Urinary bladder (tissue), 4 donors: ENCODE measurements around the gene PTAFR. TPM values are rescaled to one million over a fixed set of nuclear protein-coding genes. Genes with fewer than 3 reads are reported as not detected.

Experiments used
- DNase-seq: peaks from one replicate; pipeline ENCODE4 v3.0.0-alpha.2; 2015; ENCODE audit errors: extremely low spot score
- H3K27ac ChIP-seq: one replicate; pipeline ENCODE4 v1.5.1; 2013; ENCODE audit warnings: low read depth, mild to moderate bottlenecking, moderate library complexity
- H3K36me3 ChIP-seq: one replicate; pipeline ENCODE4 v1.6.1; 2013; ENCODE audit warnings: mild to moderate bottlenecking, moderate library complexity; ENCODE audit not compliant: insufficient read depth
- H3K4me1 ChIP-seq: one replicate; pipeline ENCODE4 v1.6.1; 2013; ENCODE audit warnings: mild to moderate bottlenecking, moderate library complexity; ENCODE audit not compliant: insufficient read depth
- H3K4me3 ChIP-seq: one replicate; pipeline ENCODE4 v1.5.1; 2013; ENCODE audit warnings: low read depth, low read length
- WGBS: extraction: QIAGEN DNeasy Blood & Tissue Kit; methylation state at CpG from one replicate; pipeline ENCODE4 v1.1.7; 2013; 5-methylcytosine and 5-hydroxymethylcytosine counted together
- polyA plus RNA-seq: library from polyadenylated mRNA; stranded (reverse); fragments of 200-250 nt; gene quantifications from one replicate; pipeline ENCODE4 v1.2.3, GENCODE V29; 2013
- small RNA-seq: library from RNA; depleted of rRNA; stranded (forward); fragments of <200 nt; gene quantifications from one replicate; pipeline ENCODE3, GENCODE V24; 2014
- total RNA-seq: library from RNA; depleted of rRNA; stranded (reverse); fragments of >200 nt; gene quantifications from one replicate; pipeline ENCODE4 v1.2.3, GENCODE V29; 2014
- donor health status: healthy with polysubstance abuse.
- donor health status: healthy.

PTAFR gene
- total and polyA plus RNA-seq, 2 donors: 3.0 to 5.3 TPM

DNA sequence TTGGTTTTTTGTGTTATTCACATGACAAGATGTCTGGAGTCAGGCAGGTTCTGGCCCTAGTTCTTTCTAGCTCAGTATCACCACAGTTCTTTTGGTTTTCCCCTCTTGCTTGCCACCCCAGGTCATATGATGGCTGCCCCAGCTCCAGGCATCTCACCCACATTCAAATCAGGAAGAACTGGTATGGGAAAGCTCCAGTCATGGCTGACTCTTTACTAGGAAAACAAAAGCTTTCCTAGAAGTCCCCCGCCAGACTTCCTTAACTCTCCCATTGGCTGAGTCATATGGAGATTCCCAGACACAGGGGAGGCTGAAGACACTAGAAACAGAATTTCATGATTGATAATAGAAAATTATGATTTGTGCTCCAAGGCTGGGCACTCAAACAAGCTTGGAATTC lies 65.9 kb downstream of the PTAFR start:
- Histone ChIP-seq H3K27ac (no peak overlapping the region), H3K4me1 (no peaks in the 10 kb centered on the region), H3K36me3 (no peaks in the 10 kb centered on the region), H3K4me3 (no peak overlapping the region)
- no peak for DNase-seq
- 74% methylated on average over 1 of the region's 1 CpG for WGBS

DNA sequence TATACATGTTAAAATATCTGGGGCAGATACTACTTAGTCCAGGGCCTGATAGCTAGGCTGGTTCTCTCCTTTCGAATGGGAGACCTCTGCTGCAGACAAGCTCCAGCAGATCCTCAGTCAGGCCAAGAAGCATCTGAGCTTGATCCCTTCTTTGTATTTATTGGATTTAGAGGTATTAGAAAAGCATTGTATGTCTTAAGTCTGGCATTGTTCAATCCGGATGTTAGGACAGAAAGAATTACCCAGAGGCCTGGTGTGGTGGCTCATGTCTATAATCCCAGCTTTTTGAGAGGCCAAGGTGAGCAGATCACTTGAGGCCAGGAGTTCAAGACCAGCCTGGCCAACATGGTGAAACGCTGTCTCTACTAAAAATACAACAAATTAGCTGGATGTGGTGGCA lies 66.9 kb downstream of the PTAFR start:
- no peak for DNase-seq
- no peak overlapping the region for H3K27ac ChIP-seq
- WGBS: 84% methylated on average over 3 of the region's 3 CpGs

GRCh38 chr1:28108001-28108400 lies 68.5 kb downstream of the PTAFR start:
- H3K27ac ChIP-seq: no peak overlapping the region
- 83% methylated on average over 2 of the region's 2 CpGs for WGBS
- no peak overlapping the region for H3K4me3 ChIP-seq
- no peaks in the 10 kb centered on the region for H3K36me3 ChIP-seq
- no peaks in the 10 kb centered on the region for H3K4me1 ChIP-seq
- DNase-seq: no peak

More for the DNA sequence above, 66.9 kb downstream of the PTAFR start:
- H3K4me3 ChIP-seq: no peak overlapping the region
- H3K36me3 ChIP-seq: no peaks in the 10 kb centered on the region
- no peaks in the 10 kb centered on the region for H3K4me1 ChIP-seq

- no peak for DNase-seq
Observed at GRCh38 chr1:28104866-28105467, 71.5 kb downstream of the PTAFR start.

DNA sequence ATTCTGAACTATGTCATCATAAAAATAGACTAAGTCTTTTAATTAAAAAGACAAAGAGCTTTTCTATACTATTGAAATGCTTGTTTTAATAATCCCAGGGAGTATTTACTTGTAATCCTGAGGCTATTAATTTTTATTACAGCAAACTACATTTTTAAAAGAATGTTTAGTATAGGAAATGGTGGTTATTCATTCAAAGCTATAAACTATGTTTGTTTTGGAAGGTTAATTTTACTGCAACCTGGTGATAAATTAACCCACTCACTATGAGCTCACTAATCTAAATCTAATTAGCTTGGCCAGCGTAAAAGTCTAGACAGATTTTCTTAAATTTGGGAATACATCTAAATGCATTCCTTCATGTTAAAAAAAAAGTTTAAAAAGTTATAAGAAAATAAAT lies 74.3 kb downstream of the PTAFR start:
- no peak overlapping the region for H3K4me3 ChIP-seq
- no peak overlapping the region for H3K27ac ChIP-seq
- DNase-seq: no peak
- no peaks in the 10 kb centered on the region for H3K36me3 ChIP-seq
- WGBS: 98% methylated on average over 1 of the region's 1 CpG
- H3K4me1 ChIP-seq: no peaks in the 10 kb centered on the region

More at GRCh38 chr1:28104866-28105467, 71.5 kb downstream of the PTAFR start:
- no peak overlapping the region for H3K27ac ChIP-seq
- 26% methylated on average over 11 of the region's 11 CpGs for WGBS
- no peaks in the 10 kb centered on the region for H3K36me3 ChIP-seq
- H3K4me3 ChIP-seq: peak overlapping the region; percentile 12
- H3K4me1 ChIP-seq: no peaks in the 10 kb centered on the region

DNA sequence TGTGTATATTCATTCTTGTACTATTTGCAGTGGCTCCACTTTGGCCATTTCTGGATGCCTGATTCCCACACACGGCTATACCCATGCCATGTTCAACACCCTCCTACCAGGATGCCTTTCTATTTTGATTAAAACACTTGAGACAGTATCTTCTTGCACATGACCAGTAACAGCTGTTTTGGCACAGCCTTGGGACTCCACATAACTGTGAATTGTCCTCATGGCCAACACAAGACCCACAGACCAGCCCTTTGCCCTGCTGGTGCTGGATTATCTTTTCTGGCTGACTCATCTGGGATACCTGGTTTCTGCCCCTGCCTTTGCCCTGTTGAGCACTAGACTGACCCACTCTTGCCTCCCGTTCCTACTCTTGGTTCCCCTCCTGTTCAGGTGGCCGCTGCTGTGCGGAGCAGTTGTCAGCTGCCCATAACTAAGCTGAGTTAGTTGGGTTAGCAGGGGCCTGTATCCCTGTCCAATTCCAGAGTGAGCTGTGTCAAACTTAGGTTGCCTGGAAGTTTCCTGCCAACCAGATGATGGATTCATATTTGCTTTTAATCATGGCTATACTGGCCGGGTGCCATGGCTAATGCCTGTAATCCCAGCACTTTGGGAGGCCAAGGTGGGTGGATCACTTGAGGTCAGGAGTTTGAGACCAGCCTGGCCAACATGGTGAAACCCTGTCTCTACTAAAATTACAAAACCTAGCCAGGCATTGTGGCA lies 77.3 kb downstream of the PTAFR start:
- DNase-seq: no peak
- H3K27ac ChIP-seq: no peak overlapping the region
- no peaks in the 10 kb centered on the region for H3K4me1 ChIP-seq
- no peak overlapping the region for H3K4me3 ChIP-seq
- 86% methylated on average over 5 of the region's 5 CpGs for WGBS
- H3K36me3 ChIP-seq: no peaks in the 10 kb centered on the region

Small RNA genes lying within 50 kb of the gene (small RNA-seq; reads per million reads assigned to genes)
- gene RNU6-176P: not detected

Other genes starting within 250 kb of the PTAFR start
- gene SMPDL3B, start 241.7 kb downstream of the PTAFR start, total RNA-seq: 0.42 TPM
- 0.49 TPM for gene SMPDL3B, start 241.7 kb downstream of the PTAFR start, polyA plus RNA-seq
- 3.2 TPM for gene XKR8, start 216.7 kb downstream of the PTAFR start, total RNA-seq
- 9.0 TPM for gene XKR8, start 216.7 kb downstream of the PTAFR start, polyA plus RNA-seq
- 16.0 TPM for gene EYA3, start 88.1 kb downstream of the PTAFR start, total RNA-seq
- 5.9 TPM for gene EYA3, start 88.1 kb downstream of the PTAFR start, polyA plus RNA-seq
- 42.2 TPM for gene DNAJC8, start 56.3 kb upstream of the PTAFR start, total RNA-seq
- 105 TPM for gene DNAJC8, start 56.3 kb upstream of the PTAFR start, polyA plus RNA-seq
- 44.6 TPM for gene ATP5IF1, start 59.4 kb upstream of the PTAFR start, total RNA-seq
- gene ATP5IF1, start 59.4 kb upstream of the PTAFR start, polyA plus RNA-seq: 239 TPM
- gene SESN2, start 82.8 kb upstream of the PTAFR start, total RNA-seq: 3.1 TPM
- 9.9 TPM for gene SESN2, start 82.8 kb upstream of the PTAFR start, polyA plus RNA-seq
- 12.5 TPM for gene MED18, start 152.3 kb upstream of the PTAFR start, total RNA-seq
- gene MED18, start 152.3 kb upstream of the PTAFR start, polyA plus RNA-seq: 13.6 TPM
- 20.2 TPM for gene PHACTR4, start 193.1 kb upstream of the PTAFR start, total RNA-seq
- gene PHACTR4, start 193.1 kb upstream of the PTAFR start, polyA plus RNA-seq: 20.2 TPM